GM12878 (cell line): ENCODE measurements around the gene TSPAN31. TPM values are rescaled to one million over a fixed set of nuclear protein-coding genes. Genes with fewer than 3 reads are reported as not detected.

Experiments
- BHLHE40 ChIP-seq, 2 experiments: fragments of 450-650 bp in 1 of 2; IDR thresholded peaks; 2 replicates each; pipeline ENCODE4 v1.6.1; 2011 to 2017; ENCODE audit warnings: low read depth in 2 of 2, borderline replicate concordance in 1 of 2, improper control_type of control experiment in 1 of 2, low read length in 1 of 2, mild to moderate bottlenecking in 1 of 2
- CHD2 ChIP-seq: IDR thresholded peaks from 2 replicates; pipeline ENCODE4 v1.6.1; 2011; ENCODE audit warnings: low read depth, low read length, improper control_type of control experiment, borderline replicate concordance
- EP300 ChIP-seq, 2 experiments: fragments of 150-350 bp in 1 of 2; IDR thresholded peaks; 2 replicates each; pipeline ENCODE4 v1.6.1; 2011 to 2012; ENCODE audit warnings: low read depth in 2 of 2, low read length in 2 of 2, borderline replicate concordance in 1 of 2, improper control_type of control experiment in 1 of 2, inconsistent platforms in 1 of 2; ENCODE audit not compliant: control insufficient read depth in 1 of 2
- JUNB ChIP-seq: IDR thresholded peaks from 2 replicates; pipeline ENCODE4 v1.6.1; 2016; ENCODE audit warnings: antibody characterized with exemption, mild to moderate bottlenecking
- RAD51 ChIP-seq: fragments of 450-650 bp; IDR thresholded peaks from 2 replicates; pipeline ENCODE4 v1.6.1; 2016; ENCODE audit warnings: moderate library complexity, mild to moderate bottlenecking, inconsistent platforms
- RBBP5 ChIP-seq: fragments of 200-600 bp; sonication (generic); conservative IDR thresholded peaks from 2 replicates; pipeline ENCODE4 v1.6.1; 2016
- SREBF2 ChIP-seq: IDR thresholded peaks from 2 replicates; pipeline ENCODE4 v1.6.1; 2012; ENCODE audit warnings: mild to moderate bottlenecking, low read length
- microRNA-seq: library from miRNA; unstranded; fragments of <30 nt; microRNA quantifications from one replicate; pipeline ENCODE4, GENCODE V29; 2018
- polyA plus RNA-seq, 11 experiments: library from polyadenylated mRNA; depleted of rRNA in 4 of 11; unstranded in 6 of 11; stranded (reverse) in 5 of 11; fragments of >200 nt; fragmentation: Nextera tagmentation in 4 of 11; fragmentation: Illumina TruSeq in 1 of 11; extraction: Ambion mirVana in 4 of 11; extraction: Trizol in 1 of 11; gene quantifications; 1 replicate in 1 of 11; 2 replicates in 10 of 11; pipeline versions ENCODE4 v1.2.1 to v1.2.3, GENCODE V29; 2011 to 2016; ENCODE audit warnings: inconsistent platforms in 2 of 11, missing spikeins in 2 of 11, low read depth in 1 of 11
- total RNA-seq, 4 experiments: library from RNA; depleted of rRNA in 3 of 4; stranded (reverse); fragments of >200 nt in 3 of 4; fragmentation: Illumina TruSeq in 1 of 4; extraction: Trizol in 1 of 4; gene quantifications; 2 replicates each; pipeline versions ENCODE4 v1.2.1 to v1.2.3, GENCODE V29; 2013 to 2021

The TSPAN31 gene
- total and polyA plus RNA-seq, 10 of the 15 experiments (the other 5 are each of a cell fraction or from before 2014, with no cell fraction given), result 11.8 to 32.2 (median 24.7) TPM

- TF ChIP-seq JUNB (no peak), RBBP5 (no peak), RAD51 (no peak), SREBF2 (no peak), BHLHE40 (IDR thresholded peaks at IDR 0.05; ENCODE audit: borderline replicate concordance in 1 of 2, low read depth in 2 of 2, low read length in 1 of 2) (no peak), EP300 (IDR thresholded peaks at IDR 0.05; ENCODE audit: borderline replicate concordance in 1 of 2, control insufficient read depth in 1 of 2, low read depth in 2 of 2, low read length in 2 of 2) (no peak), CHD2 (no peak)
Observed at GRCh38 chr12:57797933-57798332, 53.1 kb downstream of the TSPAN31 start (continued).

Small RNA genes within 50 kb of the gene (microRNA-seq; reads per million reads assigned to microRNA genes)
- gene MIR6759, result not detected

Other genes starting within 250 kb of the TSPAN31 start
Only the 7 nearest of the 19 such genes appear.
- 11.1 and 14.1 TPM in 2 replicates for gene AGAP2, start 6.3 kb upstream of the TSPAN31 start, total RNA-seq (2014; rRNA removed)
- gene AGAP2, start 6.3 kb upstream of the TSPAN31 start, total RNA-seq (2014; rRNA removed; fragmentation: Illumina TruSeq; extraction: Trizol), result 10.2 and 13.9 TPM in 2 replicates
- 17.9 and 19.8 TPM in 2 replicates for gene AGAP2, start 6.3 kb upstream of the TSPAN31 start, total RNA-seq (2021)
- gene AGAP2, start 6.3 kb upstream of the TSPAN31 start, polyA plus RNA-seq (2011; rRNA removed), result 11.6 and 13.9 TPM in 2 replicates
- 6.8 and 10.6 TPM in 2 replicates for gene AGAP2, start 6.3 kb upstream of the TSPAN31 start, polyA plus RNA-seq (2014; fragmentation: Illumina TruSeq; extraction: Trizol)
- under 1 TPM; 0.29 to 0.47 TPM for gene AGAP2, start 6.3 kb upstream of the TSPAN31 start, polyA plus RNA-seq (2014; fragmentation: Nextera tagmentation; extraction: Ambion mirVana)
- gene AGAP2, start 6.3 kb upstream of the TSPAN31 start, polyA plus RNA-seq (2014; rRNA removed), result 11.3 and 13.6 TPM in 2 replicates
- gene AGAP2, start 6.3 kb upstream of the TSPAN31 start, polyA plus RNA-seq (2016; fragmentation: Nextera tagmentation; extraction: Ambion mirVana), result 1 to 10 TPM; 2.5 to 2.8 TPM
- 201 and 202 TPM in 2 replicates for gene CDK4, start 7.3 kb downstream of the TSPAN31 start, total RNA-seq (2014; rRNA removed)
- 116 and 120 TPM in 2 replicates for gene CDK4, start 7.3 kb downstream of the TSPAN31 start, total RNA-seq (2014; rRNA removed; fragmentation: Illumina TruSeq; extraction: Trizol)
- 189 TPM in 2 replicates for gene CDK4, start 7.3 kb downstream of the TSPAN31 start, total RNA-seq (2021)
- 155 and 251 TPM in 2 replicates for gene CDK4, start 7.3 kb downstream of the TSPAN31 start, polyA plus RNA-seq (2011; rRNA removed)
- 213 and 240 TPM in 2 replicates for gene CDK4, start 7.3 kb downstream of the TSPAN31 start, polyA plus RNA-seq (2014; fragmentation: Illumina TruSeq; extraction: Trizol)
- 10 to 100 TPM; 26.1 to 45.7 TPM for gene CDK4, start 7.3 kb downstream of the TSPAN31 start, polyA plus RNA-seq (2014; fragmentation: Nextera tagmentation; extraction: Ambion mirVana)
- gene CDK4, start 7.3 kb downstream of the TSPAN31 start, polyA plus RNA-seq (2014; rRNA removed), result 237 and 311 TPM in 2 replicates
- gene CDK4, start 7.3 kb downstream of the TSPAN31 start, polyA plus RNA-seq (2016; fragmentation: Nextera tagmentation; extraction: Ambion mirVana), result 100 to 1,000 TPM; 344 to 385 TPM
- gene MARCHF9, start 10.1 kb downstream of the TSPAN31 start, total RNA-seq (2014; rRNA removed), result 15.6 and 17.6 TPM in 2 replicates
- 10.3 and 10.4 TPM in 2 replicates for gene MARCHF9, start 10.1 kb downstream of the TSPAN31 start, total RNA-seq (2014; rRNA removed; fragmentation: Illumina TruSeq; extraction: Trizol)
- 25.5 and 26.7 TPM in 2 replicates for gene MARCHF9, start 10.1 kb downstream of the TSPAN31 start, total RNA-seq (2021)
- 11.1 and 16.6 TPM in 2 replicates for gene MARCHF9, start 10.1 kb downstream of the TSPAN31 start, polyA plus RNA-seq (2011; rRNA removed)
- 17.9 and 20.6 TPM in 2 replicates for gene MARCHF9, start 10.1 kb downstream of the TSPAN31 start, polyA plus RNA-seq (2014; fragmentation: Illumina TruSeq; extraction: Trizol)
- gene MARCHF9, start 10.1 kb downstream of the TSPAN31 start, polyA plus RNA-seq (2014; fragmentation: Nextera tagmentation; extraction: Ambion mirVana), result 1 to 10 TPM; 2.4 to 5.1 TPM
- 29.3 and 32.3 TPM in 2 replicates for gene MARCHF9, start 10.1 kb downstream of the TSPAN31 start, polyA plus RNA-seq (2014; rRNA removed)
- gene MARCHF9, start 10.1 kb downstream of the TSPAN31 start, polyA plus RNA-seq (2016; fragmentation: Nextera tagmentation; extraction: Ambion mirVana), result 1 to 10 TPM; 3.3 to 4.0 TPM
- 0.79 and 0.87 TPM in 2 replicates for gene CYP27B1, start 22.0 kb downstream of the TSPAN31 start, total RNA-seq (2014; rRNA removed)
- 0.41 and 0.72 TPM in 2 replicates for gene CYP27B1, start 22.0 kb downstream of the TSPAN31 start, total RNA-seq (2014; rRNA removed; fragmentation: Illumina TruSeq; extraction: Trizol)
- 1.0 and 2.7 TPM in 2 replicates for gene CYP27B1, start 22.0 kb downstream of the TSPAN31 start, total RNA-seq (2021)
- gene CYP27B1, start 22.0 kb downstream of the TSPAN31 start, polyA plus RNA-seq (2011; rRNA removed), result 1.8 and 2.0 TPM in 2 replicates
- gene CYP27B1, start 22.0 kb downstream of the TSPAN31 start, polyA plus RNA-seq (2014; fragmentation: Illumina TruSeq; extraction: Trizol), result 0.57 and 1.2 TPM in 2 replicates
- under 1 TPM; 0.10 to 0.35 TPM for gene CYP27B1, start 22.0 kb downstream of the TSPAN31 start, polyA plus RNA-seq (2014; fragmentation: Nextera tagmentation; extraction: Ambion mirVana)
- 1.8 and 1.9 TPM in 2 replicates for gene CYP27B1, start 22.0 kb downstream of the TSPAN31 start, polyA plus RNA-seq (2014; rRNA removed)
- 1 to 10 TPM in 1 of 2 experiments, under 1 TPM in 1; 0.95 to 1.3 TPM for gene CYP27B1, start 22.0 kb downstream of the TSPAN31 start, polyA plus RNA-seq (2016; fragmentation: Nextera tagmentation; extraction: Ambion mirVana)
- 25.5 and 28.2 TPM in 2 replicates for gene METTL1, start 27.1 kb downstream of the TSPAN31 start, total RNA-seq (2014; rRNA removed)
- gene METTL1, start 27.1 kb downstream of the TSPAN31 start, total RNA-seq (2014; rRNA removed; fragmentation: Illumina TruSeq; extraction: Trizol), result 8.5 and 11.3 TPM in 2 replicates
- 29.7 and 32.7 TPM in 2 replicates for gene METTL1, start 27.1 kb downstream of the TSPAN31 start, total RNA-seq (2021)
- 19.4 and 31.4 TPM in 2 replicates for gene METTL1, start 27.1 kb downstream of the TSPAN31 start, polyA plus RNA-seq (2011; rRNA removed)
- 26.7 and 29.7 TPM in 2 replicates for gene METTL1, start 27.1 kb downstream of the TSPAN31 start, polyA plus RNA-seq (2014; fragmentation: Illumina TruSeq; extraction: Trizol)
- gene METTL1, start 27.1 kb downstream of the TSPAN31 start, polyA plus RNA-seq (2014; fragmentation: Nextera tagmentation; extraction: Ambion mirVana), result 10 to 100 TPM; 38.5 to 41.9 TPM
- 28.6 and 33.0 TPM in 2 replicates for gene METTL1, start 27.1 kb downstream of the TSPAN31 start, polyA plus RNA-seq (2014; rRNA removed)
- 10 to 100 TPM; 40.1 to 44.3 TPM for gene METTL1, start 27.1 kb downstream of the TSPAN31 start, polyA plus RNA-seq (2016; fragmentation: Nextera tagmentation; extraction: Ambion mirVana)
- 1.9 and 2.3 TPM in 2 replicates for gene EEF1AKMT3, start 27.6 kb downstream of the TSPAN31 start, total RNA-seq (2014; rRNA removed)
- 2.8 and 2.9 TPM in 2 replicates for gene EEF1AKMT3, start 27.6 kb downstream of the TSPAN31 start, total RNA-seq (2014; rRNA removed; fragmentation: Illumina TruSeq; extraction: Trizol)
- gene EEF1AKMT3, start 27.6 kb downstream of the TSPAN31 start, total RNA-seq (2021), result 4.2 and 4.8 TPM in 2 replicates
- 8.2 and 8.8 TPM in 2 replicates for gene EEF1AKMT3, start 27.6 kb downstream of the TSPAN31 start, polyA plus RNA-seq (2011; rRNA removed)
- 3.6 and 4.9 TPM in 2 replicates for gene EEF1AKMT3, start 27.6 kb downstream of the TSPAN31 start, polyA plus RNA-seq (2014; fragmentation: Illumina TruSeq; extraction: Trizol)
- 1 to 10 TPM; 1.2 to 3.1 TPM for gene EEF1AKMT3, start 27.6 kb downstream of the TSPAN31 start, polyA plus RNA-seq (2014; fragmentation: Nextera tagmentation; extraction: Ambion mirVana)
- gene EEF1AKMT3, start 27.6 kb downstream of the TSPAN31 start, polyA plus RNA-seq (2014; rRNA removed), result 3.6 and 4.2 TPM in 2 replicates
- gene EEF1AKMT3, start 27.6 kb downstream of the TSPAN31 start, polyA plus RNA-seq (2016; fragmentation: Nextera tagmentation; extraction: Ambion mirVana), result 1 to 10 TPM; 3.5 to 3.8 TPM
- gene TSFM, start 37.7 kb downstream of the TSPAN31 start, total RNA-seq (2014; rRNA removed), result 35.2 and 36.7 TPM in 2 replicates
- 35.1 and 38.9 TPM in 2 replicates for gene TSFM, start 37.7 kb downstream of the TSPAN31 start, total RNA-seq (2014; rRNA removed; fragmentation: Illumina TruSeq; extraction: Trizol)
- 47.0 and 51.6 TPM in 2 replicates for gene TSFM, start 37.7 kb downstream of the TSPAN31 start, total RNA-seq (2021)
- 36.8 and 40.8 TPM in 2 replicates for gene TSFM, start 37.7 kb downstream of the TSPAN31 start, polyA plus RNA-seq (2011; rRNA removed)
- 44.2 and 45.7 TPM in 2 replicates for gene TSFM, start 37.7 kb downstream of the TSPAN31 start, polyA plus RNA-seq (2014; fragmentation: Illumina TruSeq; extraction: Trizol)
- 100 to 1,000 TPM; 113 to 132 TPM for gene TSFM, start 37.7 kb downstream of the TSPAN31 start, polyA plus RNA-seq (2014; fragmentation: Nextera tagmentation; extraction: Ambion mirVana)
- gene TSFM, start 37.7 kb downstream of the TSPAN31 start, polyA plus RNA-seq (2014; rRNA removed), result 43.0 and 46.7 TPM in 2 replicates
- gene TSFM, start 37.7 kb downstream of the TSPAN31 start, polyA plus RNA-seq (2016; fragmentation: Nextera tagmentation; extraction: Ambion mirVana), result 10 to 100 TPM; 96.6 to 96.8 TPM